ENCODE data around the gene RAD51B. TPM values are rescaled to one million over a fixed set of nuclear protein-coding genes. Genes with fewer than 3 reads are reported as not detected.

Gene RAD51B
- total and polyA plus RNA-seq, 9 of the 15 experiments (the other 6 are each of a cell fraction or from before 2014, with no cell fraction given) = 8.5 to 17.3 (median 11.3) TPM

DNA sequence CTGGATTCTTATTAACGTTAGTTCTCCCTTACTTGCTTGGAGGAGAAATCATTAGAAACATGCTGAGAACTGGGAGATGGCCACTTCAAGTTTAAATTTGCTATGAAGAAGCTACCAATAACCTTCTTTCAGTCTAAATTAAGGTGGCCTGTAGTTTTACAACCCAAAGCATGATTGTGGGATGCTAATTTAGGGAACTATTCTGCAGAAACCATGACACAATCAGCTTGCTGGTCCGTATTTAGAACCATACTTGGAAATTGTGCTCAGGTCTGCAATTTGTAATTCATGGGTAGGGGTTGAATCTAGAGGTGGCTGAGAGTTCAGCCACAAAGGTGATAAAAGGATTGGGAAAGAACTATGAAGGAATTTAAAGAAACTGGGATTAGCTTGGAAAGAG lies 405.7 kb downstream of the RAD51B start:
- in situ Hi-C loops (cut with MboI) = no loop called here
- TF ChIP-seq HDAC3 (IDR thresholded peaks at IDR 0.05; ENCODE audit: borderline replicate concordance, partially characterized antibody) (no peak), CAMTA2 (CRISPR knock-in tag; conservative IDR thresholded peaks at IDR 0.05) (no peak), POLR2AphosphoS2 (IDR thresholded peaks at IDR 0.05; ENCODE audit: low read length) (no peak), MTA2 (IDR thresholded peaks at IDR 0.05; ENCODE audit: low read depth) (no peak), ZNF699 (CRISPR knock-in tag; IDR thresholded peaks at IDR 0.05; ENCODE audit: insufficient replicate concordance) (no peak), ZNF253 (CRISPR knock-in tag; conservative IDR thresholded peaks at IDR 0.05) (no peak), KDM2B (CRISPR knock-in tag; IDR thresholded peaks at IDR 0.05) (no peak), ZNF143 (CRISPR knock-in tag; IDR thresholded peaks at IDR 0.05) (no peak), ZNF274 (IDR thresholded peaks at IDR 0.05; ENCODE audit: borderline replicate concordance, low read depth, low read length) (no peak), EHMT2 (IDR thresholded peaks at IDR 0.05) (no peak), IFI16 (CRISPR knock-in tag; IDR thresholded peaks at IDR 0.05) (no peak), TCF7 (IDR thresholded peaks at IDR 0.05; ENCODE audit: borderline replicate concordance) (no peak)
- TF ChIP-seq, protein P1, sequence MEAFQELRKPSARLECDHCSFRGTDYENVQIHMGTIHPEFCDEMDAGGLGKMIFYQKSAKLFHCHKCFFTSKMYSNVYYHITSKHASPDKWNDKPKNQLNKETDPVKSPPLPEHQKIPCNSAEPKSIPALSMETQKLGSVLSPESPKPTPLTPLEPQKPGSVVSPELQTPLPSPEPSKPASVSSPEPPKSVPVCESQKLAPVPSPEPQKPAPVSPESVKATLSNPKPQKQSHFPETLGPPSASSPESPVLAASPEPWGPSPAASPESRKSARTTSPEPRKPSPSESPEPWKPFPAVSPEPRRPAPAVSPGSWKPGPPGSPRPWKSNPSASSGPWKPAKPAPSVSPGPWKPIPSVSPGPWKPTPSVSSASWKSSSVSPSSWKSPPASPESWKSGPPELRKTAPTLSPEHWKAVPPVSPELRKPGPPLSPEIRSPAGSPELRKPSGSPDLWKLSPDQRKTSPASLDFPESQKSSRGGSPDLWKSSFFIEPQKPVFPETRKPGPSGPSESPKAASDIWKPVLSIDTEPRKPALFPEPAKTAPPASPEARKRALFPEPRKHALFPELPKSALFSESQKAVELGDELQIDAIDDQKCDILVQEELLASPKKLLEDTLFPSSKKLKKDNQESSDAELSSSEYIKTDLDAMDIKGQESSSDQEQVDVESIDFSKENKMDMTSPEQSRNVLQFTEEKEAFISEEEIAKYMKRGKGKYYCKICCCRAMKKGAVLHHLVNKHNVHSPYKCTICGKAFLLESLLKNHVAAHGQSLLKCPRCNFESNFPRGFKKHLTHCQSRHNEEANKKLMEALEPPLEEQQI (IDR thresholded peaks at IDR 0.05) = no peak
- TF ChIP-seq, protein P2, sequence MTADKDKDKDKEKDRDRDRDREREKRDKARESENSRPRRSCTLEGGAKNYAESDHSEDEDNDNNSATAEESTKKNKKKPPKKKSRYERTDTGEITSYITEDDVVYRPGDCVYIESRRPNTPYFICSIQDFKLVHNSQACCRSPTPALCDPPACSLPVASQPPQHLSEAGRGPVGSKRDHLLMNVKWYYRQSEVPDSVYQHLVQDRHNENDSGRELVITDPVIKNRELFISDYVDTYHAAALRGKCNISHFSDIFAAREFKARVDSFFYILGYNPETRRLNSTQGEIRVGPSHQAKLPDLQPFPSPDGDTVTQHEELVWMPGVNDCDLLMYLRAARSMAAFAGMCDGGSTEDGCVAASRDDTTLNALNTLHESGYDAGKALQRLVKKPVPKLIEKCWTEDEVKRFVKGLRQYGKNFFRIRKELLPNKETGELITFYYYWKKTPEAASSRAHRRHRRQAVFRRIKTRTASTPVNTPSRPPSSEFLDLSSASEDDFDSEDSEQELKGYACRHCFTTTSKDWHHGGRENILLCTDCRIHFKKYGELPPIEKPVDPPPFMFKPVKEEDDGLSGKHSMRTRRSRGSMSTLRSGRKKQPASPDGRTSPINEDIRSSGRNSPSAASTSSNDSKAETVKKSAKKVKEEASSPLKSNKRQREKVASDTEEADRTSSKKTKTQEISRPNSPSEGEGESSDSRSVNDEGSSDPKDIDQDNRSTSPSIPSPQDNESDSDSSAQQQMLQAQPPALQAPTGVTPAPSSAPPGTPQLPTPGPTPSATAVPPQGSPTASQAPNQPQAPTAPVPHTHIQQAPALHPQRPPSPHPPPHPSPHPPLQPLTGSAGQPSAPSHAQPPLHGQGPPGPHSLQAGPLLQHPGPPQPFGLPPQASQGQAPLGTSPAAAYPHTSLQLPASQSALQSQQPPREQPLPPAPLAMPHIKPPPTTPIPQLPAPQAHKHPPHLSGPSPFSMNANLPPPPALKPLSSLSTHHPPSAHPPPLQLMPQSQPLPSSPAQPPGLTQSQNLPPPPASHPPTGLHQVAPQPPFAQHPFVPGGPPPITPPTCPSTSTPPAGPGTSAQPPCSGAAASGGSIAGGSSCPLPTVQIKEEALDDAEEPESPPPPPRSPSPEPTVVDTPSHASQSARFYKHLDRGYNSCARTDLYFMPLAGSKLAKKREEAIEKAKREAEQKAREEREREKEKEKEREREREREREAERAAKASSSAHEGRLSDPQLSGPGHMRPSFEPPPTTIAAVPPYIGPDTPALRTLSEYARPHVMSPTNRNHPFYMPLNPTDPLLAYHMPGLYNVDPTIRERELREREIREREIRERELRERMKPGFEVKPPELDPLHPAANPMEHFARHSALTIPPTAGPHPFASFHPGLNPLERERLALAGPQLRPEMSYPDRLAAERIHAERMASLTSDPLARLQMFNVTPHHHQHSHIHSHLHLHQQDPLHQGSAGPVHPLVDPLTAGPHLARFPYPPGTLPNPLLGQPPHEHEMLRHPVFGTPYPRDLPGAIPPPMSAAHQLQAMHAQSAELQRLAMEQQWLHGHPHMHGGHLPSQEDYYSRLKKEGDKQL (CRISPR knock-in tag; IDR thresholded peaks at IDR 0.05; ENCODE audit: borderline replicate concordance) = no peak
- TF ChIP-seq, protein P3, sequence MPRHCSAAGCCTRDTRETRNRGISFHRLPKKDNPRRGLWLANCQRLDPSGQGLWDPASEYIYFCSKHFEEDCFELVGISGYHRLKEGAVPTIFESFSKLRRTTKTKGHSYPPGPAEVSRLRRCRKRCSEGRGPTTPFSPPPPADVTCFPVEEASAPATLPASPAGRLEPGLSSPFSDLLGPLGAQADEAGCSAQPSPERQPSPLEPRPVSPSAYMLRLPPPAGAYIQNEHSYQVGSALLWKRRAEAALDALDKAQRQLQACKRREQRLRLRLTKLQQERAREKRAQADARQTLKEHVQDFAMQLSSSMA (CRISPR knock-in tag; IDR thresholded peaks at IDR 0.05) = no peak
- TF ChIP-seq, protein P4, sequence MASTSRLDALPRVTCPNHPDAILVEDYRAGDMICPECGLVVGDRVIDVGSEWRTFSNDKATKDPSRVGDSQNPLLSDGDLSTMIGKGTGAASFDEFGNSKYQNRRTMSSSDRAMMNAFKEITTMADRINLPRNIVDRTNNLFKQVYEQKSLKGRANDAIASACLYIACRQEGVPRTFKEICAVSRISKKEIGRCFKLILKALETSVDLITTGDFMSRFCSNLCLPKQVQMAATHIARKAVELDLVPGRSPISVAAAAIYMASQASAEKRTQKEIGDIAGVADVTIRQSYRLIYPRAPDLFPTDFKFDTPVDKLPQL (IDR thresholded peaks at IDR 0.05; ENCODE audit: extremely low read depth, insufficient read length) = no peak

More for the DNA sequence above, 405.7 kb downstream of the RAD51B start:
- no peaks in the 10 kb centered on the region for H3K9me1 ChIP-seq (ENCODE audit: control insufficient read depth, insufficient read depth, low read length)
- ATAC-seq (no peak), DNase-seq (ENCODE audit: extremely low read depth in 1 of 4, low spot score in 3 of 4) (no peak), FAIRE-seq (no peak)
- BruUV-seq (replicated peaks) = no TSS peak
- no peak overlapping the region for H3K27ac ChIP-seq (ENCODE audit: extremely low read depth, low read depth, low read length)
- H3K9me3 ChIP-seq (replicated peaks; ENCODE audit: control insufficient read depth, insufficient read depth, low read depth, low read length) = no peaks in the 10 kb centered on the region
- H3K79me2 ChIP-seq (ENCODE audit: control insufficient read depth, insufficient read depth, low read length) = no peaks in the 10 kb centered on the region
- 47% methylated on average over 2 of the region's 2 CpGs for WGBS (ENCODE audit: insufficient coverage, low coverage, missing lambda C conversion rate)
- H3K4me1 ChIP-seq (replicated peaks in 1 of 2; ENCODE audit: control insufficient read depth in 2 of 2, insufficient read depth in 2 of 2, low read length in 2 of 2) = no peaks in the 10 kb centered on the region
- CTCF ChIA-PET (ENCODE audit: low intra/inter-chr PET ratio) = no interaction called here
- H3K4me3 ChIP-seq = no peak overlapping the region
- intact Hi-C loops (cut with micrococcal nuclease) = no loop called here
- no peaks in the 10 kb centered on the region for H3K27me3 ChIP-seq (ENCODE audit: control insufficient read depth in 2 of 2, insufficient read depth in 2 of 2, low read length in 2 of 2)
- H4K20me1 ChIP-seq (replicated peaks; ENCODE audit: control insufficient read depth, insufficient read depth, low read length) = no peaks in the 10 kb centered on the region
- POLR2A ChIA-PET = no interaction called here
- no peaks in the 10 kb centered on the region for H3K36me3 ChIP-seq (ENCODE audit: control insufficient read depth, insufficient read depth, low read length)
- no peak overlapping the region for H3K4me2 ChIP-seq (ENCODE audit: insufficient read depth, low read length)
- H3K9ac ChIP-seq (ENCODE audit: insufficient read depth in 1 of 2, low read depth in 2 of 2, low read length in 2 of 2) = no peak overlapping the region
- H2AFZ ChIP-seq (ENCODE audit: low read depth, low read length) = no peak overlapping the region

Measured in K562 (cell line).